A204.1 (cell line): ENCODE data around the gene STXBP5L.
"Not testable (repeated sequence)": the region's sequence is repeated elsewhere in the genome, so short reads cannot be mapped to it uniquely, and the experiment has no call there.

ENCODE experiments used
- FAIRE-seq: peaks from 2 replicates; lab custom pipeline; 2012; peaks lifted over from hg19 to GRCh38; lab: Jason Lieb, UNC

Gene STXBP5L

GRCh38 chr3:121231872-121232271, 323.9 kb downstream of the STXBP5L start:
- FAIRE-seq, result no peak

- FAIRE-seq, result no peak
Observed at GRCh38 chr3:121232309-121233225, 324.6 kb downstream of the STXBP5L start.

- no peak for FAIRE-seq
Observed at GRCh38 chr3:121243208-121243607, 335.2 kb downstream of the STXBP5L start.

- FAIRE-seq, result no peak
Observed at GRCh38 chr3:121252676-121253075, 344.7 kb downstream of the STXBP5L start.

GRCh38 chr3:121269389-121269788, 361.4 kb downstream of the STXBP5L start:
- no peak for FAIRE-seq

- FAIRE-seq, result no peak
Observed at GRCh38 chr3:121274411-121274810, 366.4 kb downstream of the STXBP5L start.

- no peak for FAIRE-seq
Observed at GRCh38 chr3:121295452-121295851, 387.4 kb downstream of the STXBP5L start.

GRCh38 chr3:121295979-121296378, 388.0 kb downstream of the STXBP5L start:
- no peak for FAIRE-seq

- no peak for FAIRE-seq
Observed at GRCh38 chr3:121324320-121324719, 416.3 kb downstream of the STXBP5L start.

GRCh38 chr3:121330118-121330517, 422.1 kb downstream of the STXBP5L start:
- FAIRE-seq, result no peak

- FAIRE-seq, result no peak
Observed at GRCh38 chr3:121330634-121331033, 422.6 kb downstream of the STXBP5L start.

GRCh38 chr3:121355960-121356359, 448.0 kb downstream of the STXBP5L start:
- FAIRE-seq, result not testable (repeated sequence)

GRCh38 chr3:121362035-121362734, 454.2 kb downstream of the STXBP5L start:
- no peak for FAIRE-seq

GRCh38 chr3:121388308-121388707, 480.3 kb downstream of the STXBP5L start:
- FAIRE-seq, result not testable (repeated sequence)

- FAIRE-seq, result not testable (repeated sequence)
Observed at GRCh38 chr3:121395967-121396366, 488.0 kb downstream of the STXBP5L start.

- FAIRE-seq, result not testable (repeated sequence)
Observed at GRCh38 chr3:121398051-121398450, 490.0 kb downstream of the STXBP5L start.

GRCh38 chr3:121399820-121400219, 491.8 kb downstream of the STXBP5L start:
- FAIRE-seq, result no peak

- no peak for FAIRE-seq
Observed at GRCh38 chr3:121405631-121406030, 497.6 kb downstream of the STXBP5L start.

- FAIRE-seq, result no peak
Observed at GRCh38 chr3:121411523-121411922, 503.5 kb downstream of the STXBP5L start.

- FAIRE-seq, result no peak
Observed at GRCh38 chr3:121414924-121415323, 506.9 kb downstream of the STXBP5L start.

- FAIRE-seq, result no peak
Observed at GRCh38 chr3:121418182-121418581, 510.2 kb downstream of the STXBP5L start.

- FAIRE-seq, result no peak
Observed at GRCh38 chr3:121424549-121424948, 516.5 kb downstream of the STXBP5L start.

GRCh38 chr3:121430664-121431215, 522.7 kb downstream of the STXBP5L start:
- FAIRE-seq, result no peak
